ENCODE results near the gene COX7A1.

DNA sequence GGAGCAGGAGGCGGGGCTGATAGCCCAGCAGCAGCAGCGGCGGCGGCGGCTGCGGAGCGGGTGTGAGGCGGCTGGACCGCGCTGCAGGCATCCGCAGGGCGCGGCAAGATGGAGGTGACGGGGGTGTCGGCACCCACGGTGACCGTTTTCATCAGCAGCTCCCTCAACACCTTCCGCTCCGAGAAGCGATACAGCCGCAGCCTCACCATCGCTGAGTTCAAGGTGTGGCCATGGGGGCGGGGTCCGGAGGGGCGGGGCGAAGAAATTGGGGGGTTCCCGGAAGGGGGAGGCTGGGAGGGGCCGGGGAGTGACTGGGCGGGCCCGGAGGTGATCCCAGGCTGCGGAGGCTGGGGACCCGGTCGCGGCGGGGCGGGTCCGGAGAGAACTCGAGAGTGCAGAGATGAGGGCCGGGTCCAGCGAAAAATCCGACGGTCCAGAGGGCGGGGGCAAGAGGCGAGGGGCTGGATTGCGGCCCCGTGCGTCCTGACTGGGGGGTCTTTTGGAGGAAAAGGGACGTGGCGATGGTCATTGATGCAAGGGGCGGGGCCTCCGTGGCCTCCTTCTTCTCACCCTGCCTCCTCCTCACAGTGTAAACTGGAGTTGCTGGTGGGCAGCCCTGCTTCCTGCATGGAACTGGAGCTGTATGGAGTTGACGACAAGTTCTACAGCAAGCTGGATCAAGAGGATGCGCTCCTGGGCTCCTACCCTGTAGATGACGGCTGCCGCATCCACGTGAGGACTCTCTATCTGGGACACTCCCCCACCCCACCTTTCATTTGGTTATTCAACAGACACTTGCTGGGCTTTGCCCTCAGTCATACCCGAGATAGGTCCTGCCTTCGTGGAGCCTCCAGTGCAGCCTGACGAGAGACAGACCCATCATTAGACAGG is 36.5 kb downstream of the COX7A1 start, which contains the start of gene TBCB:
- TF ChIP-seq, protein P1, sequence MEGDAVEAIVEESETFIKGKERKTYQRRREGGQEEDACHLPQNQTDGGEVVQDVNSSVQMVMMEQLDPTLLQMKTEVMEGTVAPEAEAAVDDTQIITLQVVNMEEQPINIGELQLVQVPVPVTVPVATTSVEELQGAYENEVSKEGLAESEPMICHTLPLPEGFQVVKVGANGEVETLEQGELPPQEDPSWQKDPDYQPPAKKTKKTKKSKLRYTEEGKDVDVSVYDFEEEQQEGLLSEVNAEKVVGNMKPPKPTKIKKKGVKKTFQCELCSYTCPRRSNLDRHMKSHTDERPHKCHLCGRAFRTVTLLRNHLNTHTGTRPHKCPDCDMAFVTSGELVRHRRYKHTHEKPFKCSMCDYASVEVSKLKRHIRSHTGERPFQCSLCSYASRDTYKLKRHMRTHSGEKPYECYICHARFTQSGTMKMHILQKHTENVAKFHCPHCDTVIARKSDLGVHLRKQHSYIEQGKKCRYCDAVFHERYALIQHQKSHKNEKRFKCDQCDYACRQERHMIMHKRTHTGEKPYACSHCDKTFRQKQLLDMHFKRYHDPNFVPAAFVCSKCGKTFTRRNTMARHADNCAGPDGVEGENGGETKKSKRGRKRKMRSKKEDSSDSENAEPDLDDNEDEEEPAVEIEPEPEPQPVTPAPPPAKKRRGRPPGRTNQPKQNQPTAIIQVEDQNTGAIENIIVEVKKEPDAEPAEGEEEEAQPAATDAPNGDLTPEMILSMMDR (IDR thresholded peaks at IDR 0.05) = no peak
- TF ChIP-seq POLR2A (IDR thresholded peaks at IDR 0.05) = peak in 1 of 2 donors; percentile 11
